Vagina (tissue), 2 donors: ENCODE data around the gene ASTN2. TPM values are rescaled to one million over a fixed set of nuclear protein-coding genes. Genes with fewer than 3 reads are reported as not detected.

Source experiments
- DNase-seq, 2 donors: peaks; one replicate each; pipeline ENCODE4 v3.0.0-alpha.2; 2017; ENCODE audit errors: extremely low spot score in 2 of 2
- H3K27ac ChIP-seq: fragments of 200-600 bp; sonication (generic); one replicate; pipeline ENCODE4 v1.5.1; 2019
- H3K27me3 ChIP-seq: fragments of 200-600 bp; sonication (generic); one replicate; pipeline ENCODE4 v1.5.1; 2019
- H3K36me3 ChIP-seq, 2 donors: fragments of 200-600 bp; sonication (generic); one replicate each; pipeline ENCODE4 v1.5.1; 2017 to 2019
- H3K4me1 ChIP-seq: fragments of 200-600 bp; sonication (generic); one replicate; pipeline ENCODE4 v1.5.1; 2019
- H3K4me3 ChIP-seq, 2 donors: fragments of 200-600 bp; sonication (generic); 1 replicate in 1 of 2; 2 replicates in 1 of 2; pipeline ENCODE4 v1.5.1; 2016 to 2019
- H3K9me3 ChIP-seq: fragments of 200-600 bp; sonication (generic); one replicate; pipeline ENCODE4 v1.5.1; 2019
- CTCF ChIP-seq, 3 experiments: fragments of 450-650 bp in 2 of 3; fragments of 200-600 bp in 1 of 3; sonication (generic) in 1 of 3; IDR thresholded peaks; one replicate each; pipeline ENCODE4 v1.5.1; 2017 to 2019; ENCODE audit warnings: antibody characterized with exemption in 3 of 3, mild to moderate bottlenecking in 2 of 3, moderate library complexity in 2 of 3
- POLR2A ChIP-seq, 2 donors: fragments of 450-650 bp; IDR thresholded peaks; one replicate each; pipeline ENCODE4 v1.6.1; 2017; ENCODE audit warnings: antibody characterized with exemption in 2 of 2, mild to moderate bottlenecking in 2 of 2, moderate library complexity in 2 of 2
- POLR2AphosphoS5 ChIP-seq, 2 donors: sonication (generic); formaldehyde crosslinking; IDR thresholded peaks; one replicate each; pipeline ENCODE4 v1.9.0; 2017; ENCODE audit warnings: antibody characterized with exemption in 2 of 2, mild to moderate bottlenecking in 2 of 2, low read depth in 1 of 2; ENCODE audit not compliant: insufficient read depth in 1 of 2
- intact Hi-C: fragments of 100-400 bp; cut with DNase I; formaldehyde crosslinking; loops from one replicate; pipeline ENCODE4 v1.15.1; 2023
- total RNA-seq: library from RNA; depleted of rRNA; stranded (reverse); fragments of >200 nt; gene quantifications from one replicate; pipeline ENCODE4 v1.2.3, GENCODE V29; 2016

ASTN2 gene
- total RNA-seq, 1 donor from 2014 or later: 4.4 TPM

- no peak for DNase-seq
- Histone ChIP-seq H3K4me3 (no peak overlapping the region), H3K36me3 (no peaks in the 10 kb centered on the region), H3K4me1 (no peaks in the 10 kb centered on the region), H3K27ac (no peak overlapping the region), H3K27me3 (no peaks in the 10 kb centered on the region), H3K9me3 (no peaks in the 10 kb centered on the region)
- intact Hi-C loops: no loop called here
- TF ChIP-seq CTCF (IDR thresholded peaks at IDR 0.05): no peak
- no peak for TF ChIP-seq POLR2A (IDR thresholded peaks at IDR 0.05)
- no peak for TF ChIP-seq POLR2AphosphoS5 (IDR thresholded peaks at IDR 0.05; ENCODE audit: insufficient read depth in 1 of 2, low read depth in 1 of 2)
Observed at GRCh38 chr9:117104716-117105495, 310.0 kb downstream of the ASTN2 start.

- Histone ChIP-seq H3K27ac (no peak overlapping the region), H3K27me3 (no peaks in the 10 kb centered on the region), H3K4me1 (no peaks in the 10 kb centered on the region), H3K4me3 (no peak overlapping the region), H3K36me3 (no peaks in the 10 kb centered on the region), H3K9me3 (no peaks in the 10 kb centered on the region)
- no peak for TF ChIP-seq POLR2A (IDR thresholded peaks at IDR 0.05)
- no peak for TF ChIP-seq POLR2AphosphoS5 (IDR thresholded peaks at IDR 0.05; ENCODE audit: insufficient read depth in 1 of 2, low read depth in 1 of 2)
- no peak for TF ChIP-seq CTCF (IDR thresholded peaks at IDR 0.05)
- DNase-seq: no peak
- intact Hi-C loops: no loop called here
Observed at GRCh38 chr9:117104206-117104605, 310.7 kb downstream of the ASTN2 start.

GRCh38 chr9:117103438-117104110, 311.3 kb downstream of the ASTN2 start:
- DNase-seq: no peak
- no peaks in the 10 kb centered on the region for H3K9me3 ChIP-seq
- intact Hi-C loops: no loop called here
- no peaks in the 10 kb centered on the region for H3K4me1 ChIP-seq
- TF ChIP-seq CTCF (IDR thresholded peaks at IDR 0.05): no peak
- no peak for TF ChIP-seq POLR2A (IDR thresholded peaks at IDR 0.05)
- TF ChIP-seq POLR2AphosphoS5 (IDR thresholded peaks at IDR 0.05; ENCODE audit: insufficient read depth in 1 of 2, low read depth in 1 of 2): no peak
- no peak overlapping the region for H3K27ac ChIP-seq
- no peaks in the 10 kb centered on the region for H3K27me3 ChIP-seq
- no peaks in the 10 kb centered on the region for H3K36me3 ChIP-seq
- no peak overlapping the region for H3K4me3 ChIP-seq

GRCh38 chr9:117101008-117101407, 313.8 kb downstream of the ASTN2 start:
- Histone ChIP-seq H3K4me1 (no peaks in the 10 kb centered on the region), H3K36me3 (no peaks in the 10 kb centered on the region), H3K9me3 (no peaks in the 10 kb centered on the region), H3K4me3 (no peak overlapping the region), H3K27ac (no peak overlapping the region), H3K27me3 (no peaks in the 10 kb centered on the region)
- DNase-seq: no peak
- intact Hi-C loops: no loop called here
- TF ChIP-seq POLR2A (IDR thresholded peaks at IDR 0.05) (no peak), CTCF (IDR thresholded peaks at IDR 0.05) (no peak), POLR2AphosphoS5 (IDR thresholded peaks at IDR 0.05; ENCODE audit: insufficient read depth in 1 of 2, low read depth in 1 of 2) (no peak)

- Histone ChIP-seq H3K9me3 (no peaks in the 10 kb centered on the region), H3K4me1 (peaks cover 7% of the 10 kb centered on the region), H3K27ac (no peak overlapping the region), H3K27me3 (no peaks in the 10 kb centered on the region), H3K4me3 (no peak overlapping the region), H3K36me3 (no peaks in the 10 kb centered on the region)
- no peak for DNase-seq
- intact Hi-C loops: no loop called here
- no peak for TF ChIP-seq POLR2A (IDR thresholded peaks at IDR 0.05)
- TF ChIP-seq CTCF (IDR thresholded peaks at IDR 0.05): no peak
- TF ChIP-seq POLR2AphosphoS5 (IDR thresholded peaks at IDR 0.05; ENCODE audit: insufficient read depth in 1 of 2, low read depth in 1 of 2): no peak
Observed at GRCh38 chr9:117098331-117098730, 316.5 kb downstream of the ASTN2 start.
